ENCODE results near the gene FABP1. TPM values are rescaled to one million over a fixed set of nuclear protein-coding genes. Genes with fewer than 3 reads are reported as not detected.

The FABP1 gene
- total and polyA plus RNA-seq, 2 of the 8 experiments (the other 6 are each of a cell fraction or from before 2014, with no cell fraction given): 0.09 TPM; not detected in 1

DNA sequence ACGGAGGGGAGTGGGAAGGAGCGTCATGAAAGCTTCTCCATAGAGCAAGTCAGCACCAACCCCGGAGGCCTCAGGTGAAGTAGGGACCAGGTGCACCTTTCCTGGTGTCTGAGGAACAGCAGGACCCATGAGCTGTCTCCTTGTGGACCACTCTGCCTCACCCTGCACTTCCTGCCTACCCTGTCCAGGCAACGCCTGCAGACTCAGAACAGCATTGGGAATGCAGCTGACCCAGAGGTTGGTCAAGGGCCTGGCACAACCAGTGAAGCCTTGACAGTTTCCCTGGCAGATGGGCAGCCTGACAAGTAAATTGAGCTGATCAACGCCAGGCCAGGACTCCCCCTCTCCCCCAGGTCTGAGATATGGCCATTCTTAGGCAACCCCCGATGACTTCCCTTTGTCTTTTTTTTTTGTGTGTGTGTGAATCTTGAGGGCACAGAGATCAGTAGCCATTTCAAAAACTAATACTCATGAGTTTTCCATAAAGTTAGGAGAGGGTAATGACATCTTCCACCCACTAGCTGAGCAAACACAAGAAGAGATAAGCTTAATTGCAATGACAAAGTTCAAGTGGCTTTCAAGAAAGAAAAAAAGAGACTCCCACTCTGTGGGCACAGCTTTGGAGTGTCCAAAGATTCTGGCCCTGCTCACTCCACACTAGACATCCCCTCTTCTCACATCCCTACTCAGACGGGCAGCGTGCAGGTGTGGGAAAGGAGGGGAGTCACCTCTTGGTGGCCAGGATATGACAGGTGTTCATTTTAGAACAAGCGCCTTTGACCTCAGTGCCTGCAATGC, 3.5 kb upstream of the FABP1 start (continued):
- TF ChIP-seq KDM4A (IDR thresholded peaks at IDR 0.05; ENCODE audit: low read depth, low read length, severe bottlenecking) (no peak), NANOG (IDR thresholded peaks at IDR 0.05; ENCODE audit: insufficient read depth, low read depth, low read length, poor library complexity, severe bottlenecking) (no peak), KDM1A (IDR thresholded peaks at IDR 0.05; ENCODE audit: borderline replicate concordance, low read length) (no peak), RBBP5 (IDR thresholded peaks at IDR 0.05; ENCODE audit: borderline replicate concordance, low read depth, low read length) (no peak), CTBP2 (IDR thresholded peaks at IDR 0.05; ENCODE audit: borderline replicate concordance, insufficient read depth, insufficient read length, low read length) (no peak), SAP30 (IDR thresholded peaks at IDR 0.05; ENCODE audit: insufficient read depth, insufficient replicate concordance, low read length) (no peak)

Data from H1 (cell line).